Adipose tissue (tissue), 3 donors: ENCODE measurements around the gene F10. TPM values are rescaled to one million over a fixed set of nuclear protein-coding genes. Genes with fewer than 3 reads are reported as not detected.
"Not testable (repeated sequence)": the region's sequence is repeated elsewhere in the genome, so short reads cannot be mapped to it uniquely, and the experiment has no call there.

ENCODE experiments used
- H3K27ac ChIP-seq: one replicate; pipeline ENCODE4 v1.5.1; 2013; ENCODE audit warnings: low read depth, low read length
- WGBS, 3 donors: extraction: QIAGEN DNeasy Blood & Tissue Kit; methylation state at CpG; one replicate each; pipeline ENCODE4 v1.1.7; 2013; 5-methylcytosine and 5-hydroxymethylcytosine counted together
- polyA plus RNA-seq, 3 donors: library from polyadenylated mRNA; stranded (reverse); fragments of 200-250 nt; gene quantifications; one replicate each; pipeline ENCODE4 v1.2.3, GENCODE V29; 2013
- donor health status: healthy with polysubstance abuse.
- donor health status: Bipolar disorder and iron deficiency.
- donor health status: healthy.

Gene F10
- polyA plus RNA-seq: 10 to 100 TPM in 1 of 3 donors, 1 to 10 TPM in 2; 3.8 to 19.5 (median 8.3) TPM

- no peak within 1 kb of the TSS for H3K27ac ChIP-seq
- WGBS, 3 donors: 21 to 50% (median 37%) methylated on average over 23 of the region's 23 CpGs
These were observed at the start of gene F10 for GRCh38 chr13:113122550-113123225. Gene F10 (plus strand): TSS chr13:113122799. CDS start chr13:113122856, 57 bp downstream.

GRCh38 chr13:113073942-113074341 lies 48.7 kb upstream of the F10 start:
- H3K27ac ChIP-seq: no peak overlapping the region
- 80 to 88% (median 88%) methylated on average over 11 of the region's 11 CpGs for WGBS, 3 donors

- WGBS, 3 donors: 86 to 95% (median 92%) methylated on average over 17 to 18 of the region's 18 CpGs
- H3K27ac ChIP-seq: no peak overlapping the region
These were observed 48.2 kb upstream of the F10 start for GRCh38 chr13:113074401-113074800.

DNA sequence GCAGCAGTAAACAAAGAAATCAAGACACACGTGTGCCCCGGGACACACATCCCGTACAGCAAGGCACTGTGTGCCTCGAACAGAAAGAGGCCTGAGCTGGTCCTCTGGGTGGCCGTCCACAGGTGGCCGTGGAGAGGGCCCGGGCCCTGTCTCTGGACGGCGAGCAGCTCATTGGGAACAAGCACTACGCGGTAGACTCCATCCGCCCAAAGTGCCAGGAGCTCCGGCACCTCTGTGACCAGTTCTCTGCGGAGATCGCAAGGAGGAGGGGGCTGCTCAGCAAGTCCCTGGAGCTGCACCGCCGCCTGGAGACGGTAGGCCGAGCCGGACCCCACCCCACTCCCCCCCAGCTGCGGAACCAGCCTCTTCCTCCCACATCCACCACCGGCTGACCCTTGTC lies 47.7 kb upstream of the F10 start:
- H3K27ac ChIP-seq: no peak overlapping the region
- 94 to 97% (median 94%) methylated on average over 22 of the region's 22 CpGs for WGBS, 3 donors

GRCh38 chr13:113075711-113076110 lies 46.9 kb upstream of the F10 start:
- 95 to 98% (median 98%) methylated on average over 17 of the region's 17 CpGs for WGBS, 3 donors
- H3K27ac ChIP-seq: no peak overlapping the region

DNA sequence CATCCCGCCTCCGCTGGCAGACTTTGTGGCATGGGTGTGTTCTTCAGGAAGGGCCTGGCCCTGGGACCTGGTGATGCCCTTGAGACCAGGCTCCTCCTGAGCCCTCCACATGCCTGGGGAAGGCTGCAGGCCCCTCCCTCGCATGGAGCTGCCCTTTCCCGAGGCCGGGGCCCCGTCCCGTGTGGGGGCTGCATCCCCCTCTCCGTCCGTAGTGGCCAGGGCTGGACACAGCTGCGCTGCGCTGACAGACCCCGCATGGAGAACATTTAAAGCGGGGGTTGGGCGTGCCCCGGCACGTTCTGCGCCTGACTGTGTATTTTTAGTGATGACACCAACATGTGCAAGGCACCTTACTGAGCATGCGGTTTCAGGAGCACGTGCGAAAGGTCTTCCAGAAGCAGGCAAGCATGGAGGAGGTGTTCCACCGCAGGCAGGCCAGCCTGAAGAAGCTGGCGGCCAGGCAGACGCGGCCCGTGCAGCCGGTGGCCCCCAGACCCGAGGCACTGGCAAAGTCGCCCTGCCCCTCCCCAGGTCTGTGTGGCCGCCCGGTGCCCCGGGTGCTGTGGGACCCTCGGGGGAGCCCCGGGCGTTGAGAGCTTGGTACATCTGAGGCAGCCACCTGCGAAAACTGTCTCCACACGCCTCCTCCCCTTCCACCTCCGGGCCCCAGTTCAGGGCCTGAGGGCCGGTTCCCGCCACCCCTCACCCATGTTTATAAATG lies 45.8 kb upstream of the F10 start:
- no peak overlapping the region for H3K27ac ChIP-seq
- 91 to 97% (median 92%) methylated on average over 39 of the region's 39 CpGs for WGBS, 3 donors

DNA sequence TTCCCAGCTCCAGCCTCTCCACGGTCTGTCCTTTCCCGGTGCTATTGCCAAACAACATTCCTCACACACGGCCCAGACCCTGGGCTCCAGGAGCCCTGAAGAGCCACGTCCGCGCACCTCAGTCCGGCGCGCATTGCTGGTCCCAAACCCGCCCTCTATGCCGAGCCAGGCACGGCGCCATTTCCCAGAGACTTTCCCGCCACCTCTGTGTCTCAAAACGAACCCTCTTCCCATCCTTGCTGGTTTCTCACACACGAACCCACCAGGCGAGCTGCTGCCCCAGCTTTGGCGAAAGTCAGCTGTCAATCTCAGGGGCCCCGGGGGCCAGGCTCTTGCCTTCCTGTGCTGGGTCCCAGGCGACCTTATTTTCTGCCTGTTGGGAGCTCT lies 45.0 kb upstream of the F10 start:
- 87 to 92% (median 88%) methylated on average over 20 of the region's 20 CpGs for WGBS, 3 donors
- no peak overlapping the region for H3K27ac ChIP-seq

DNA sequence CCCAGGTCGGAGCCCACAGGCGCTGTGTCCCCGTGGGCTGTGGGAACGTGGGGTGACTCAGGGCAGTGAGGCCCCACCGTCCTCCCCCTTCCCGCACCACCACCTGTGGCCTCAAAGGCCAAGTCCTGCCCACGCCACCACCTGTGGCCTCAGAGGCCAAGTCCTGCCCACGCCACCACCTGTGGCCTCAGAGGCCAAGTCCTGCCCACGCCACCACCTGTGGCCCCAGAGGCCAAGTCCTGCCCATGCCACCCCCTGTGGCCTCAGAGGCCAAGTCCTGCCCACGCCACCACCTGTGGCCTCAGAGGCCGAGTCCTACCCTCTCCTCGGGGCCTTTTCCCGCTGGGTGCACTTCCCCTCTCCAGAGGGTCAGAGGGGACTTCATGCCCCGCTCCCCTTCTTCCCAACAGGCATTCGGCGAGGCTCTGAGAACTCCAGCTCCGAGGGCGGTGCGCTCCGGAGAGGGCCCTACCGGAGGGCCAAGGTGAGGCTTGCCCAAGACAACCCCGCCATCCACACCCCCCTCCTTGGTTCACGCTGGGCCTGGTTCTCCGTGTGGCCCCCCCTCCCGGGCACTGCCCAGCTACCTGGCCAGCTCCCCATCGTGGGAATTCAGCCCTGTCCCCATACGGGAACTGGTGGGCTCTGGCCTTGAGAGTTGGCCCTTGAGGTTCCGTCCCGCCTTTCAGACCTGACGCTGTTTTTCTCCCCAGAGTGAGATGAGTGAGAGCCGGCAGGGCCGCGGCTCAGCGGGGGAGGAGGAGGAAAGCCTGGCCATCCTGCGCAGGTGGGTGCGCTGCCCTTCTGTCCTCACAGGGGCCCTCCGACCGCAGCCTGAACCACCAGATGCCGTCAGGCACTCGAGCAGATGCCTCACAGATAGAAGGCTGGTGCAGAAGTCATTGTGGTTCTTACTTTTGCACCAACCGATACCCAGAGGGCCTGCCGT lies 44.4 kb upstream of the F10 start:
- no peak overlapping the region for H3K27ac ChIP-seq
- 94 to 96% (median 95%) methylated on average over 40 to 42 of the region's 42 CpGs for WGBS, 3 donors

DNA sequence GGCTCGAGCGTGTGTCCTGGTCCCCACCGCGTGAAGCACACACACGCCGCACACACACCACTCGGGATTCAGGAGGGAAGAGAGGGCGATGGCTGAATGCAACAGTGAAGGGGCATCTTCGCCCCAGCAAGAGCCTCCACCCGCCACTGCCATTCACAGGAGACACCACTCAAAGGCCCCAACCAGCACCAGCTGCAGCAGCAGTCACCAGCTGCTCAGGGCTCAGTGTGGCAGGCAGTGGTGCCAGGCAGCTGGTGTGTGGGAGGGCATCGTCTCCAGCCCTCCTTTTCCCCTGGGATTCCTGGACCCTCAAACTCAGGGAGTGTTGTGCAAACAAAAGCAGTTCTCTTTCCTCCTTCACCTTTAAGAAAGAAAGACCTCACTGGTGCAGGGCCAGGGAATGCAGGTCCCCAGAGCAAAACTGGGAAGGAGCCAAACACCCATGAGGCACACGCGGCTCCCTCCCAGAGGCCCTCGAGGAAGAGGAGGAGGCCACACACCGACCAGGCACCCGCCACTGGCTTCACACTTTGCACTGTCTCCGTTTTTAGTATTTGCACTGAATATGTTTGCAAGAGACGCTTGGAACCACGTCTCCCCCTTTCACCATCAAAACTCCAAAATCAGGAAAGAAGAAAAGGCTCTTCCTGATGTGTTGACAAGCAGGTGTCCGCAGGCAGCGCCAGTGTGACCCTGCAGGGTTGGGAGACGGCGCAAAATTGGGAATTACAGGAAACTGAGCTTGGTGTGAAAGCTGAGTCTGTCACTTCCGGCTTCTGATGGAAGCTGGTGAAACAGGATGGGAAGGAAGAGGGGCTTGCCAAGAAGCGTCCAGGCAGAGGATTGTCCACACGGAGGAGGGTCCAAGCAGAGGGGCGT lies 43.5 kb upstream of the F10 start:
- no peak overlapping the region for H3K27ac ChIP-seq
- 65 to 80% (median 74%) methylated on average over 27 of the region's 27 CpGs for WGBS, 3 donors

- 43 to 65% (median 48%) methylated on average over 6 to 8 of the region's 9 CpGs for WGBS, 3 donors
- H3K27ac ChIP-seq: not testable (repeated sequence)
These were observed 42.9 kb upstream of the F10 start for GRCh38 chr13:113079781-113080080.

DNA sequence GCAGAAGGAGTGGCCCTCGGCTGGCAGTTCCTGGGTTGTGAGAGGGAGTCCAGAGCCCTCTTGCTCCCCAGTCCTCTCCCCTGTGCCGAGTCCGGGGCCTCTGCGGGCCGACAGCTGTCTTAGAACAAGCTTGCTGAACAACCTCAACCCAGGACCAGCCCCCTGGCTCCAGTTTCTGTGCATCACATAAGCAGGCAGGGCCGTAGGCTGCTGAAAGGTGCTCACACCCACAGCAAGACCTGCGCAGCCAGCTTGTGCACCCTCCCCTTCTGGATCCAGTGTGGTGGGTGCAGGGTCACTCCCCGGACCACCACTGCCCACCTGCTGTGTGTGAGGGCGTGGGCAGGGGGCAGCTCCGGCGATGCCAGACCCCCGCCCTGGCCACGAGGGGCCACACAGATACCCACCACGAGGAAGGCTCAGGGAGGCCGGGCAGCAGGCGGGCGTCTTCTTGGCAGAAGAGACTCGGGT lies 42.2 kb upstream of the F10 start:
- no peak overlapping the region for H3K27ac ChIP-seq
- 82 to 86% (median 85%) methylated on average over 17 to 18 of the region's 18 CpGs for WGBS, 3 donors

- WGBS, 3 donors: 85 to 89% (median 86%) methylated on average over 25 of the region's 25 CpGs
- no peak overlapping the region for H3K27ac ChIP-seq
These were observed 41.6 kb upstream of the F10 start for GRCh38 chr13:113080901-113081521.

- H3K27ac ChIP-seq: no peak overlapping the region
- 85 to 87% (median 86%) methylated on average over 26 of the region's 26 CpGs for WGBS, 3 donors
These were observed 40.2 kb upstream of the F10 start for GRCh38 chr13:113082198-113083021.

DNA sequence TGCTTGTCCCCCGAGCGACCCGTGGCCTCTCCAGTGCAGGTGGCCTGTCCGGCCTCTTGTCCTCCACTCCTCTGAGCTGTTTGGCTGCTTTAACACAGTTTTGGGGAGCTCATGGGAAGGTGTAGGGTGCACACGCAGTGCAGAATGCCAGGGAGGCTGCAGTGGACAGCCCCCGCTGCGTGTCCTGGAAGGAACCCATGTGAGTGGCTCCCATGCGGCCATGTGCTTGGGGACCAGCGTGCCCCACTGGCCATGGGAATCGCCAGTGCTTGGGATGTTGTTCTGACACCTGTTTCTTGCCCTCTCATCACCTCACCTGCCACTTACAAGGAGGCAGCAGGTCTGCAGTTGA lies 39.6 kb upstream of the F10 start:
- H3K27ac ChIP-seq: no peak overlapping the region
- WGBS, 3 donors: 87 to 92% (median 89%) methylated on average over 10 of the region's 10 CpGs

GRCh38 chr13:113083402-113084061 lies 39.1 kb upstream of the F10 start:
- H3K27ac ChIP-seq: no peak overlapping the region
- 64 to 74% (median 69%) methylated on average over 18 of the region's 18 CpGs for WGBS, 3 donors

GRCh38 chr13:113084094-113084942 lies 38.3 kb upstream of the F10 start:
- WGBS, 3 donors: 93 to 95% (median 94%) methylated on average over 25 of the region's 25 CpGs
- H3K27ac ChIP-seq: no peak overlapping the region
